NT2/D1 (cell line): Measurements from ENCODE around the gene WWC1.

ENCODE experiments used
- YY1 ChIP-seq: IDR thresholded peaks from 2 replicates; pipeline ENCODE4 v1.6.1; 2011; ENCODE audit not compliant: insufficient read length, insufficient read depth
- ZNF274 ChIP-seq: IDR thresholded peaks from 2 replicates; pipeline ENCODE4 v1.6.1; 2011; ENCODE audit warnings: mild to moderate bottlenecking, low read depth, low read length

- no peak for TF ChIP-seq YY1
- no peak for TF ChIP-seq ZNF274
Observed at GRCh38 chr5:168307925-168308584, 16.6 kb downstream of the WWC1 start.
